ENCODE measurements around the gene R3HDML.

GRCh38 chr20:44304383-44304782, 32.5 kb upstream of the R3HDML start:
- TF ChIP-seq CTCF (IDR thresholded peaks at IDR 0.05; ENCODE audit: insufficient read depth, low read length) = no peak
- TF ChIP-seq GABPA (IDR thresholded peaks at IDR 0.05; ENCODE audit: low read depth) = no peak
- no peak for TF ChIP-seq REST (IDR thresholded peaks at IDR 0.05; ENCODE audit: insufficient replicate concordance, low read depth)
- TF ChIP-seq POLR2AphosphoS5 (IDR thresholded peaks at IDR 0.05; ENCODE audit: low read depth) = no peak
- no peak for TF ChIP-seq SPI1 (IDR thresholded peaks at IDR 0.05; ENCODE audit: borderline replicate concordance, low read depth)

All from HL-60 (cell line).